Myometrial cell (primary cell): Measurements from ENCODE around the gene LRMDA. TPM values are rescaled to one million over a fixed set of nuclear protein-coding genes. Genes with fewer than 3 reads are reported as not detected.

Source experiments
- total RNA-seq: library from RNA; depleted of rRNA; stranded (reverse); fragments of >200 nt; gene quantifications from 2 replicates; pipeline ENCODE4 v1.2.3, GENCODE V29; 2015

LRMDA gene
- total RNA-seq = not detected in 2 replicates

DNA sequence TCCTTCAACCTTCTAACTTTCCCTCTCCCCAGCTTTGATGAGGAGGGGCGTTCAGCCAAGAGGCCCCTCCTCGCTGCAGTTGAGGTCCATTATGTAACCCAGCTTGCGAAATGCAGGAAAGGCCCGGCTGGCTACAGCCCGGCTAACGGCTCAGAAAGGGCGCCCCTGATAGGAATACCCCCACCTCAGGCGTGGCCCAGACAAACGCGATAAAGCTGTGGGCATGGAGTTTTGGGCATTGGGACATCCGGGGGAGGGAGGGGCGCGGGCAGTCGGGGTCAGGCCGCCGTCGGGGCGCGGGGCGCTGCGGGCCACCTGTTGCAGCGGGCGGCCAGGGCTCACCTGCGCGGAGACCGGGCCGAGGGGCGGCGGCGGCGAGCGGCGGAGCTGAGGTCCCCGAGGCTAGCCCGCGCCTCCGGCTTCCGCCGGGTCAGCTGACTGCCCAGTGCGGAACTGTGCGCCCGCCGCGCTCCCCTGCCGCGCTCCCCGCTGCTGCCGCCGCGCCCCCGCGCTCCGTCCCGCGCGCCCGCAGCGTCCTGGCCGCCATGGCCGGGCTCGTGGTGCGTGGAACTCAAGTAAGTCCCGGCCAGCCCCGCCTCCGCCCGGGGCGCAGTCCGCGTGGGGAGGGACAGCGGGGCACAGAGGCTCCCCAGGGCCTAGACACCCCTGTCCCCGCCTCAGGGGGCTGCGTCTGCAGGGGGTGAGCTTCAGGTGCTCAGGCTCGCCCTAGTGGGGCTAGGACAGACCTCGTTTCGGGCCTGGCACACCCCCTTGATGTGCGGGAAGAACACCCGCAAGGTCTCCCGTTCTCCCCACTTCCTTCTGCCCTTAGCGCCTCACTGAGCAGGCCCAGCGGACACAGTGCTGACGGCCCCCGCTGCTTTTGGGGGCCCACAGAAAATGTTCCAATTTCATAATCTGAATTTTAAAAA lies at the start of gene LRMDA:
LRMDA (plus strand) TSS at position 445 of the 932 bp plus-strand sequence.

DNA sequence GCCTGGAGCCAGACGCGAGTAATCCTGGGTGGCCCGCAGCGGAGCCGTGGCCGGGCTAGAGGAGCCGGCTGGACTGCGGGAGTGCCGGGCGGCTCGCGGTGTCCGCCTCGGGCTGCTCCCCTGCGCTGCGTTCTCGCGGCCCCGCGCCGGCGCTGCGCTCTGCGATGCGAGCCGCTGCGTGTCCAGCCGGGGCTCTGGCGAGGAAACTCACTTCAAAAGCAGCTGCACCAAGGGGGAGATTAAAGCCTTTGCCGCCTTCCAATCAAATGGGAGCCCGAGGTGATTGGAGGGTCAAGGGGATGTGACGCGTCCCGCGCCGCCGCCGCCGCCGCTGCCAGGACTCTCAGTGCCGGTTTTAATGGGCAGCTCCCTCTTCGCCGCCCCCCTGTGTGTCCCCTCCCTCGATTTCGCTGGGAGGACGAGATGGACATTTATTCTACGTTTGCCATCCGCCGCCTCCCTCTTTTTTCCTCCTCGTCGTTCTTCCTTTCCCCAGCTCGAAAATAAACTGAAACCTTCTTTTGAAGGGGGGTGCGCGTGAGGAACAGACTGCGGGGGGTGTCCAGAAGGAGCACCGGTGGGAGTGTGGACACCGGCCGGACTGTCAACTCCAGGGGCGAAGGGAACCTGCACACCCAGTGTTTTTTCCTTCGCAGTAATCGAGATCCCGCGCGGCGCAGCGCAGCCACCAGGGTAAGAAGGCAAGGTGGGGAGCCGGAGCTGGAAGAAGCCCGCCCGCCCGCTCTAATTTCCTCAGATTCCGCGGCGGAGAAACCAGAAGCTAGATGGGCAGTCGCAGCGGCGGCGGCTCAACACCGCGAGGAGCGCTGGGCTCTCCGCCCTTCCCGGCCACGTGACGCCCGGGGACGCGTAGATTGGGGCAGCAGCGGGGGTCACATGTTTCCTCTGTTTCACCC lies 29.6 kb upstream of the LRMDA start, which contains the start of gene ZNF503:
ZNF503 (minus strand) TSS at position 196 of the 917 bp plus-strand sequence. CDS start 345 bp downstream, outside the sequence.

Other genes with a start within 250 kb of the LRMDA start
- gene VDAC2, start 220.8 kb upstream of the LRMDA start, total RNA-seq = 175 and 182 TPM in 2 replicates
- 10.5 and 25.4 TPM in 2 replicates for gene COMTD1, start 195.7 kb upstream of the LRMDA start, total RNA-seq
- gene ZNF503, start 29.9 kb upstream of the LRMDA start, total RNA-seq = 8.1 and 12.4 TPM in 2 replicates